Colonic mucosa (tissue), 4 donors: ENCODE results near the gene GNB1. TPM values are rescaled to one million over a fixed set of nuclear protein-coding genes. Genes with fewer than 3 reads are reported as not detected.
"Not testable (repeated sequence)": the region's sequence is repeated elsewhere in the genome, so short reads cannot be mapped to it uniquely, and the experiment has no call there.

Experiments used
- DNase-seq: peaks from one replicate; pipeline ENCODE4 v3.0.0-alpha.2; 2020
- H3K27ac ChIP-seq: fragments of 200-600 bp; one replicate; pipeline ENCODE4 v1.8.0; 2021
- H3K27me3 ChIP-seq: fragments of 200-600 bp; one replicate; pipeline ENCODE4 v1.8.0; 2021
- H3K36me3 ChIP-seq: fragments of 200-600 bp; one replicate; pipeline ENCODE4 v1.8.0; 2021
- H3K4me1 ChIP-seq: fragments of 200-600 bp; one replicate; pipeline ENCODE4 v1.8.0; 2021; ENCODE audit warnings: mild to moderate bottlenecking
- H3K4me3 ChIP-seq: fragments of 200-600 bp; one replicate; pipeline ENCODE4 v1.8.0; 2021
- H3K9ac ChIP-seq, 2 donors: one replicate each; pipeline ENCODE4 v1.7.0; 2013; ENCODE audit warnings: control low read depth in 2 of 2, low read depth in 2 of 2, low read length in 2 of 2
- H3K9me3 ChIP-seq: fragments of 200-600 bp; one replicate; pipeline ENCODE4 v1.8.0; 2021
- CTCF ChIP-seq: fragments of 200-600 bp; IDR thresholded peaks from one replicate; pipeline ENCODE4 v1.8.0; 2022; ENCODE audit warnings: antibody characterized with exemption, mild to moderate bottlenecking
- intact Hi-C: fragments of 100-400 bp; cut with DNase I; formaldehyde crosslinking; loops from one replicate; pipeline ENCODE4 v1.14.1; 2022
- total RNA-seq, 2 donors: library from RNA; stranded (reverse); fragmentation: NEBNext Ultra II Directional in 1 of 2; extraction: Animal tissue kit (Norgen Biotek cat#: 25700) in 1 of 2; gene quantifications; one replicate each; pipeline ENCODE4 v1.2.1, GENCODE V29; 2021
- donor health status: healthy.
- donor health status: DM: no; HTN: no; CAD: no.
- donor health status: DM: no; HTN: no; CAD: no.

GNB1 gene
- total RNA-seq, 2 donors from 2014 or later = 281 to 367 TPM

GRCh38 chr1:1892079-1892762 lies 1.3 kb upstream of the GNB1 start:
- H3K4me3 ChIP-seq = peak overlapping the region; percentile 72
- no peak for DNase-seq
- intact Hi-C loops = no loop called here
- H3K9me3 ChIP-seq = no peaks in the 10 kb centered on the region
- TF ChIP-seq CTCF = no peak
- no peaks in the 10 kb centered on the region for H3K36me3 ChIP-seq
- H3K27ac ChIP-seq = peak overlapping the region; percentile 80
- peaks cover 39% of the 10 kb centered on the region for H3K4me1 ChIP-seq
- no peaks in the 10 kb centered on the region for H3K27me3 ChIP-seq
- H3K9ac ChIP-seq = peak overlapping the region; percentile 76 to 82

GRCh38 chr1:1891349-1892078 lies 627 bp upstream of the GNB1 start:
- intact Hi-C loops = no loop called here
- Histone ChIP-seq H3K27ac (peak overlapping the region; percentile 80), H3K27me3 (no peaks in the 10 kb centered on the region), H3K36me3 (no peaks in the 10 kb centered on the region), H3K9ac (peak overlapping the region; percentile 76 to 82), H3K4me3 (peak overlapping the region; percentile 72), H3K9me3 (no peaks in the 10 kb centered on the region), H3K4me1 (peaks cover 39% of the 10 kb centered on the region)
- DNase-seq = peak; percentile 87
- no peak for TF ChIP-seq CTCF

- peaks cover 33% of the 10 kb centered on the region for H3K4me1 ChIP-seq
- intact Hi-C loops = no loop called here
- peak; percentile 62 for DNase-seq
- H3K4me3 ChIP-seq = peak overlapping the region; percentile 88
- H3K9me3 ChIP-seq = no peaks in the 10 kb centered on the region
- H3K9ac ChIP-seq = peak overlapping the region; percentile 81 to 88
- H3K36me3 ChIP-seq = no peaks in the 10 kb centered on the region
- TF ChIP-seq CTCF = no peak
- H3K27me3 ChIP-seq = no peaks in the 10 kb centered on the region
- peak overlapping the region; percentile 71 for H3K27ac ChIP-seq
Observed at GRCh38 chr1:1889847-1890505, 911 bp downstream of the GNB1 start.

GRCh38 chr1:1889090-1889750 lies 1.7 kb downstream of the GNB1 start:
- no peaks in the 10 kb centered on the region for H3K36me3 ChIP-seq
- no peaks in the 10 kb centered on the region for H3K9me3 ChIP-seq
- peak overlapping the region; percentile 88 for H3K4me3 ChIP-seq
- TF ChIP-seq CTCF = no peak
- peak overlapping the region; percentile 81 to 88 for H3K9ac ChIP-seq
- DNase-seq = no peak
- H3K27ac ChIP-seq = peak overlapping the region; percentile 71
- intact Hi-C loops = no loop called here
- H3K27me3 ChIP-seq = no peaks in the 10 kb centered on the region
- H3K4me1 ChIP-seq = peaks cover 28% of the 10 kb centered on the region

GRCh38 chr1:1883890-1884289 lies 7.0 kb downstream of the GNB1 start:
- H3K27ac ChIP-seq, intact Hi-C loops, DNase-seq: not testable (repeated sequence)

More at GRCh38 chr1:1883890-1884289, 7.0 kb downstream of the GNB1 start:
- H3K9me3 ChIP-seq, H3K27me3 ChIP-seq, H3K36me3 ChIP-seq, H3K9ac ChIP-seq, H3K4me3 ChIP-seq: not testable (repeated sequence)
- peaks cover 27% of the 10 kb centered on the region for H3K4me1 ChIP-seq
